Vagina (tissue), 2 donors: Measurements from ENCODE around the gene BAZ2B.

ENCODE experiments used
- CTCF ChIP-seq, 3 experiments: fragments of 450-650 bp in 2 of 3; fragments of 200-600 bp in 1 of 3; sonication (generic) in 1 of 3; IDR thresholded peaks; one replicate each; pipeline ENCODE4 v1.5.1; 2017 to 2019; ENCODE audit warnings: antibody characterized with exemption in 3 of 3, mild to moderate bottlenecking in 2 of 3, moderate library complexity in 2 of 3
- POLR2A ChIP-seq, 2 donors: fragments of 450-650 bp; IDR thresholded peaks; one replicate each; pipeline ENCODE4 v1.6.1; 2017; ENCODE audit warnings: antibody characterized with exemption in 2 of 2, mild to moderate bottlenecking in 2 of 2, moderate library complexity in 2 of 2
- POLR2AphosphoS5 ChIP-seq, 2 donors: sonication (generic); formaldehyde crosslinking; IDR thresholded peaks; one replicate each; pipeline ENCODE4 v1.9.0; 2017; ENCODE audit warnings: antibody characterized with exemption in 2 of 2, mild to moderate bottlenecking in 2 of 2, low read depth in 1 of 2; ENCODE audit not compliant: insufficient read depth in 1 of 2

GRCh38 chr2:159613651-159614285, 2.6 kb downstream of the BAZ2B start:
- TF ChIP-seq CTCF (IDR thresholded peaks at IDR 0.05) (no peak), POLR2AphosphoS5 (IDR thresholded peaks at IDR 0.05; ENCODE audit: insufficient read depth in 1 of 2, low read depth in 1 of 2) (no peak), POLR2A (IDR thresholded peaks at IDR 0.05) (no peak)
